ENCODE data around the gene RFNG.
A peak's percentile ranks its signal among the peaks of the same experiment; 100 is the strongest.

Gene RFNG

DNA sequence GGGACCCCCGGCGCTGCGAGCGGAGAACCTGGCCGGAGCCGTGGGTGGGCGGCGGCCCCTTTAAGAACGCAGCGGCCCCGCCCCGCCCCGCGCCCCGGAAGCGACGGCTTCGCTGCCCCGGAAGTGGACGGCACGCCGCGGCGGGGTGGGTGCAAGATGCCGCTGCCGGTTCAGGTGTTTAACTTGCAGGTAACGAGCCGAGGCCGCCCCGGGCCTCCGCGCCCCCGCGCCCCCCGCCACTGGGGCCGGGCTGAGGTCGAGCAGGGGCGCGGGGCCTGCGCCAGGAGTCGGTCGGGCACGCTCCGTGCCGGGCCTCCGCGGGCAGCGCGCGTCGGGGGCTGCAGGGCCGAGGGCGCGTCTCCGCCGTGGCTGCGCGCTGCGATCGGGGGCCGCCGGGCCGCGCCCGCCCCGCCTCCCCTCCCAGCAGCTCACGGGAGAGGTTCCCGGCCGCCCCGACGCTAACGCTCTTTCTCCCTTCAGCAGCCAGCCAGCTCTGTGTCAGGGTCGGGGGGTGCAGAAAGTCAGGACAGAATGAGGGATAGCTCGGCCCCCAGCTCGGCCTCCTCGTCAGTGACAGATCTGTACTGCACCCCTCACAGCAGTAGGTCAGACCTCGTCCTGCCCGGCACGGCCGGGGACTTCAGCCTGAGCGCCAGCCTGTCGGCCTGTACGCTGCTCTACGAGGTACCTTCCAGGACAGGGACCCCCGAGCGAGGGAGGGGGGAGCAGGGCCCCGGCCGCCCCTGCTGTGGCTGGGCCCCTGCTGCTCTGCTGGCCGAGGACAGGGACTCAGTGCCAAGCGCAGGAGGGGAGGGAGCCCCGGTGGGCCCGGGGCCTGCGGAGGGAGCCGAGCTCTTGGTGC lies at the start of gene RFNG, which contains the start of gene GPS1:
RFNG (minus strand) TSS at position 36 of the 862 bp plus-strand sequence. CDS start 45 bp downstream, outside the sequence.
GPS1 (plus strand) TSS at position 123 of the 862 bp plus-strand sequence; CDS start at position 157, 34 bp downstream.
- no peak for TF ChIP-seq CTCF (IDR thresholded peaks at IDR 0.05; ENCODE audit: extremely low read depth, insufficient read depth, missing control alignments)
- in situ Hi-C loops (cut with MboI; ENCODE audit: low pct_unique_long_range_greater_than_20kb, low sequenced_read_pairs, unreplicated experiment): no loop called here
- DNase-seq (ENCODE audit: low spot score): peak; percentile 98

DNA sequence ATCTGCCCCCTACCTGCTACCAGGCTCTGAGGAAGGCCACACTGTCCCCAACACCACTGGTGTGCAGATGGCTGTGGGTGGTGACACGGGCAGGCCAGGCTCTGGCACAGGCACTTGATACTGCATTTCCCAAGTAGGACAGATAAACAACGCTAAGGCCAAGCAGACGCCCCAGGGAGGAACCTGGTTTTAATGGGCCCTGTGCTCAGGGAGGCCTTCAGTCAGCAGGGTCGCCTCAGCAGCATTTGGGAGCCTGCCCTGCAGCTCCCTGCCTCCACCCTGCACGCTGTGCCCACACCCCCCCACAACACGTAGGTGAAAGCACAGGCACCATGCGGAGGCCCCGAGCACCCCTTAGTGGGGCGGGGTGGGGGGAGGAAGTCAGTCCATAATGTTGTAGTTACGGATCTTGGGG lies 49.7 kb upstream of the RFNG start:
- DNase-seq (ENCODE audit: low spot score): no peak
- in situ Hi-C loops (cut with MboI; ENCODE audit: low pct_unique_long_range_greater_than_20kb, low sequenced_read_pairs, unreplicated experiment): no loop called here
- no peak for TF ChIP-seq CTCF (IDR thresholded peaks at IDR 0.05; ENCODE audit: extremely low read depth, insufficient read depth, missing control alignments)

- no peak for DNase-seq (ENCODE audit: low spot score)
- in situ Hi-C loops (cut with MboI; ENCODE audit: low pct_unique_long_range_greater_than_20kb, low sequenced_read_pairs, unreplicated experiment): no loop called here
- TF ChIP-seq CTCF (IDR thresholded peaks at IDR 0.05; ENCODE audit: extremely low read depth, insufficient read depth, missing control alignments): no peak
Observed at GRCh38 chr17:82100502-82101298, 49.1 kb upstream of the RFNG start.

- no peak for TF ChIP-seq CTCF (IDR thresholded peaks at IDR 0.05; ENCODE audit: extremely low read depth, insufficient read depth, missing control alignments)
- in situ Hi-C loops (cut with MboI; ENCODE audit: low pct_unique_long_range_greater_than_20kb, low sequenced_read_pairs, unreplicated experiment): no loop called here
- DNase-seq (ENCODE audit: low spot score): peak; percentile 57
Observed at GRCh38 chr17:82098939-82099763, 47.5 kb upstream of the RFNG start.

DNA sequence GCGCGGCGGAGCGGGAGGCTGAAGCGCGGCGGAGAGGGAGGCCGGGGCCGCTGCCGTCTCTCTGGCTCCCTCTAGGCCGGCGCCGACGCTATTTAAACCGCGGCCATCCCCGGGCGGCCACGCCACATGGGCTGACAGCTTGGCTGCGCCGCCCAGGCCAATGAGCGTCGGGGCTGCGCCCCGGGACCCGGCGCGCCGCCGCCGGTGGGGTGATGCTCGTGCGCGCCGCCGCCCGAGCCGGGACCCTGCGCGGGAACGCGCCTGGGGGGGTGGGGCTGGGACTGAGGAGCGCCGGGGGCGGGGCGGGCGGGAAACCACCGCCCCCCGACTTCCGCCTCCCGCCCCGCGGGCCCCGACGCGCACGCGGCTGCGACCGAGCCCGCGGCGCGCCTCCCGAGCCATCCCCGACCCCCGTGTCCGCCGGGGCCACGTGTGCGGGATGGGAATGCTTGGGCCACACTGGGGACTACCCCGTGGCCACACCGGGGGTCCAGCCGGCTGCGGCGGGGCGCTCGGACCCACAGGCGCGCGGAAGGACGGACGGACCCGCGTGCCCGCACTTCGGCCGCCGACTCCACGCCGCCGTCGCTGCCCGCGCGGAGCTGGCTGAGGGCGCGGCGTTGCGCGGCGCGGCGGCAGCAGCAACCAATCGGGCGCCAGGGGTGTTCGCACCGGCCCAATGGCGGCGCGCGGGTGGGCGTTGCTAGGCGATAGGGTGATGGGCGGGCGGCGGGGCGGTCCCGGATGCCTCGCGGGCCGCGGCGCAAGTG lies 46.7 kb upstream of the RFNG start, which contains the start of gene FASN:
FASN (minus strand) TSS at position 68 of the 770 bp plus-strand sequence. CDS start 1,791 bp downstream, outside the sequence.
- DNase-seq (ENCODE audit: low spot score): peak; percentile 100
- TF ChIP-seq CTCF (IDR thresholded peaks at IDR 0.05; ENCODE audit: extremely low read depth, insufficient read depth, missing control alignments): peak; percentile 65
- in situ Hi-C loops (cut with MboI; ENCODE audit: low pct_unique_long_range_greater_than_20kb, low sequenced_read_pairs, unreplicated experiment): no loop called here
